Uterus (tissue), 4 donors: Measurements from ENCODE around the gene NUP37. TPM values are rescaled to one million over a fixed set of nuclear protein-coding genes. Genes with fewer than 3 reads are reported as not detected.

Experiments
- DNase-seq, 2 donors: peaks; one replicate each; pipeline ENCODE4 v3.0.0-alpha.2; 2019 to 2020
- H3K27ac ChIP-seq, 2 donors: fragments of 200-600 bp; sonication (generic); 1 replicate in 1 of 2; 2 replicates in 1 of 2; pipeline ENCODE4 v1.5.1; 2016 to 2018
- H3K27me3 ChIP-seq, 2 donors: fragments of 200-600 bp; sonication (generic); one replicate each; pipeline ENCODE4 v1.5.1; 2018 to 2019; ENCODE audit warnings: control low read depth in 1 of 2
- H3K36me3 ChIP-seq, 2 donors: fragments of 200-600 bp; sonication (generic); one replicate each; pipeline ENCODE4 v1.5.1; 2019; ENCODE audit warnings: control low read depth in 1 of 2
- H3K4me1 ChIP-seq, 2 donors: fragments of 200-600 bp; sonication (generic); one replicate each; pipeline ENCODE4 v1.5.1; 2018 to 2019; ENCODE audit warnings: control low read depth in 1 of 2
- H3K4me3 ChIP-seq, 2 donors: fragments of 200-600 bp; sonication (generic); 1 replicate in 1 of 2; 2 replicates in 1 of 2; pipeline ENCODE4 v1.5.1; 2018 to 2019; ENCODE audit warnings: mild to moderate bottlenecking in 1 of 2
- H3K9me3 ChIP-seq, 2 donors: fragments of 200-600 bp; sonication (generic); one replicate each; pipeline ENCODE4 v1.5.1; 2019; ENCODE audit warnings: control low read depth in 1 of 2
- POLR2A ChIP-seq, 2 donors: fragments of 450-650 bp; IDR thresholded peaks; one replicate each; pipeline ENCODE4 v1.6.1; 2016; ENCODE audit warnings: antibody characterized with exemption in 2 of 2, mild to moderate bottlenecking in 1 of 2, moderate library complexity in 1 of 2
- intact Hi-C: fragments of 100-400 bp; cut with DNase I; formaldehyde crosslinking; loops from one replicate; pipeline ENCODE4 v1.15.1; 2023; ENCODE audit warnings: low total_unique reads
- total RNA-seq, 4 donors: library from RNA; depleted of rRNA in 3 of 4; stranded (reverse); fragments of >200 nt in 3 of 4; gene quantifications; one replicate each; pipeline versions ENCODE4 v1.1.0 to v1.2.4, GENCODE V29; 2014 to 2023
- TF ChIP-seq, protein P1 (sequence below), 4 experiments: fragments of 200-600 bp in 2 of 4; fragments of 450-650 bp in 2 of 4; sonication (generic) in 2 of 4; IDR thresholded peaks; one replicate each; pipeline ENCODE4 v1.5.1; 2016 to 2019; ENCODE audit warnings: antibody characterized with exemption in 4 of 4, mild to moderate bottlenecking in 2 of 4, moderate library complexity in 1 of 4
- donor health status: DM: yes; HTN: yes; CAD: no.

Gene NUP37
- total RNA-seq, 4 donors from 2014 or later, result 5.6 to 49.4 (median 22.4) TPM

GRCh38 chr12:102120564-102120873 is 605 bp upstream of the NUP37 start:
- Histone ChIP-seq H3K4me3 (peak overlapping the region; percentile 66 to 72), H3K27me3 (no peaks in the 10 kb centered on the region), H3K9me3 (no peaks in the 10 kb centered on the region), H3K36me3 (no peaks in the 10 kb centered on the region), H3K4me1 (peaks cover 5% of the 10 kb centered on the region in 2 donors), H3K27ac (peak overlapping the region; percentile 86 to 90)
- intact Hi-C loops, result no loop called here
- TF ChIP-seq, protein P1, sequence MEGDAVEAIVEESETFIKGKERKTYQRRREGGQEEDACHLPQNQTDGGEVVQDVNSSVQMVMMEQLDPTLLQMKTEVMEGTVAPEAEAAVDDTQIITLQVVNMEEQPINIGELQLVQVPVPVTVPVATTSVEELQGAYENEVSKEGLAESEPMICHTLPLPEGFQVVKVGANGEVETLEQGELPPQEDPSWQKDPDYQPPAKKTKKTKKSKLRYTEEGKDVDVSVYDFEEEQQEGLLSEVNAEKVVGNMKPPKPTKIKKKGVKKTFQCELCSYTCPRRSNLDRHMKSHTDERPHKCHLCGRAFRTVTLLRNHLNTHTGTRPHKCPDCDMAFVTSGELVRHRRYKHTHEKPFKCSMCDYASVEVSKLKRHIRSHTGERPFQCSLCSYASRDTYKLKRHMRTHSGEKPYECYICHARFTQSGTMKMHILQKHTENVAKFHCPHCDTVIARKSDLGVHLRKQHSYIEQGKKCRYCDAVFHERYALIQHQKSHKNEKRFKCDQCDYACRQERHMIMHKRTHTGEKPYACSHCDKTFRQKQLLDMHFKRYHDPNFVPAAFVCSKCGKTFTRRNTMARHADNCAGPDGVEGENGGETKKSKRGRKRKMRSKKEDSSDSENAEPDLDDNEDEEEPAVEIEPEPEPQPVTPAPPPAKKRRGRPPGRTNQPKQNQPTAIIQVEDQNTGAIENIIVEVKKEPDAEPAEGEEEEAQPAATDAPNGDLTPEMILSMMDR (IDR thresholded peaks at IDR 0.05), result no peak
- TF ChIP-seq POLR2A (IDR thresholded peaks at IDR 0.05), result no peak
- no peak for DNase-seq

DNA sequence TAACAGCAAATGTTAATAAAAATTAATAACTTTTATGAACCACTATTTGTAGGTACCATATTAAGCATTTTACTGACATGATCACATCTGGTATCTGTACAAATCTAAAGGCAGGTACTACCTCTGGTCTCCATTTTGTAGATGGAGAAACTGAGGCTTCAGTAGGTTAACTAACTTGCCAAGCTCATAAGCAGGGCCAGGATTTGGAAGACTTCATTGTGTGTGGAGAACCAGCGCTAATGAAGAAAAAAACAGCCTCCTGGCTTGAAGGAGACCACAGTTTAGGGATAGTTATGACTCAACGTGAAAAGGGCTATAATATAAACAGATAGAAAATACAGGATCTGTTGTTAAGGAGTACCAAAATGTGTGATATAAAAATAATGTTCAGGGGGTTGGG is 1.0 kb downstream of the NUP37 start:
- H3K27me3 ChIP-seq, result no peaks in the 10 kb centered on the region
- H3K27ac ChIP-seq, result peak overlapping the region in 1 of 2 donors; percentile 90
- H3K4me1 ChIP-seq, result peaks cover 5% of the 10 kb centered on the region in 2 donors
- peak overlapping the region in 1 of 2 donors; percentile 72 for H3K4me3 ChIP-seq
- intact Hi-C loops, result no loop called here
- TF ChIP-seq POLR2A (IDR thresholded peaks at IDR 0.05), result no peak
- TF ChIP-seq, protein P1 (IDR thresholded peaks at IDR 0.05), result no peak
- no peak for DNase-seq
- H3K9me3 ChIP-seq, result no peaks in the 10 kb centered on the region
- H3K36me3 ChIP-seq, result no peaks in the 10 kb centered on the region

- DNase-seq, result no peak
- peaks cover 5% of the 10 kb centered on the region in 2 donors for H3K4me1 ChIP-seq
- no peaks in the 10 kb centered on the region for H3K36me3 ChIP-seq
- no peaks in the 10 kb centered on the region for H3K9me3 ChIP-seq
- intact Hi-C loops, result no loop called here
- H3K27ac ChIP-seq, result no peak overlapping the region
- TF ChIP-seq, protein P1 (IDR thresholded peaks at IDR 0.05), result no peak
- no peaks in the 10 kb centered on the region for H3K27me3 ChIP-seq
- H3K4me3 ChIP-seq, result no peak overlapping the region
Measured at GRCh38 chr12:102116392-102116791, 3.5 kb downstream of the NUP37 start.

DNA sequence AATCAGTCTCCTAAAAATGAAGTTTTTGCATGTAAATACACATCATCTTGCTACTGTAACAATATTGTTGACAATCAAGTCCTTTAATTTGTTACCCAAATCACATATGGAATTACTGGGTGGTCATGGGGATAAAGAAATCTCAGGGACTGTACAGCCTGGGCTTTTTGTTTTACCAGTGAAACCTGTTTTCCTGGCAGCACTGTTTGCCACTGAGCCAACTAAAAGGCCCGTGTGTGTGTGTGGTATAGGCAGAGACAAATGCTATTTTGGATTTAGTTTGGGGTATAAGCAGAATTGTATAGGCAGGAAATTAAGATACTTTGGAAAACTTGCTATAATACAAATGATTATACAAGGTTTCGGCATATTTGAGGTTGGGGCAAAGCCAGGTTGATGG is 5.7 kb downstream of the NUP37 start:
- H3K9me3 ChIP-seq, result no peaks in the 10 kb centered on the region
- H3K4me3 ChIP-seq, result no peak overlapping the region
- TF ChIP-seq POLR2A (IDR thresholded peaks at IDR 0.05), result no peak
- TF ChIP-seq, protein P1 (IDR thresholded peaks at IDR 0.05), result no peak
- no peak for DNase-seq
- intact Hi-C loops, result no loop called here
- H3K4me1 ChIP-seq, result no peaks in the 10 kb centered on the region
- no peaks in the 10 kb centered on the region for H3K27me3 ChIP-seq
- H3K27ac ChIP-seq, result no peak overlapping the region
- no peaks in the 10 kb centered on the region for H3K36me3 ChIP-seq

GRCh38 chr12:102110782-102111181 is 9.1 kb downstream of the NUP37 start:
- no peaks in the 10 kb centered on the region for H3K4me1 ChIP-seq
- TF ChIP-seq, protein P1 (IDR thresholded peaks at IDR 0.05), result no peak
- TF ChIP-seq POLR2A (IDR thresholded peaks at IDR 0.05), result no peak
- H3K36me3 ChIP-seq, result no peaks in the 10 kb centered on the region
- H3K4me3 ChIP-seq, result no peak overlapping the region
- H3K27me3 ChIP-seq, result no peaks in the 10 kb centered on the region
- DNase-seq, result no peak
- no peak overlapping the region for H3K27ac ChIP-seq
- intact Hi-C loops, result no loop called here
- no peaks in the 10 kb centered on the region for H3K9me3 ChIP-seq
